Activated naive CD8-positive, alpha-beta T cell treated with anti-CD3 and anti-CD28 coated beads for 36 hours (primary cell): ENCODE measurements around the gene ZNF532. TPM values are rescaled to one million over a fixed set of nuclear protein-coding genes. Genes with fewer than 3 reads are reported as not detected.
"Not testable (repeated sequence)": the region's sequence is repeated elsewhere in the genome, so short reads cannot be mapped to it uniquely, and the experiment has no call there.

ENCODE experiments used
- DNase-seq: peaks from one replicate; pipeline ENCODE4 v3.0.0; 2021
- H3K27ac Mint-ChIP-seq: one replicate; pipeline ENCODE4 v1.8.0; 2022; ENCODE audit warnings: mild to moderate bottlenecking, moderate library complexity, mixed read lengths
- H3K27me3 Mint-ChIP-seq: one replicate; pipeline ENCODE4 v1.8.0; 2022; ENCODE audit warnings: mild to moderate bottlenecking, mixed read lengths
- H3K36me3 Mint-ChIP-seq: one replicate; pipeline ENCODE4 v1.8.0; 2021; ENCODE audit warnings: mild to moderate bottlenecking, mixed read lengths
- H3K4me1 Mint-ChIP-seq: one replicate; pipeline ENCODE4 v1.8.0; 2021; ENCODE audit warnings: mixed read lengths
- H3K4me3 Mint-ChIP-seq: one replicate; pipeline ENCODE4 v1.8.0; 2022; ENCODE audit warnings: mild to moderate bottlenecking, moderate library complexity, mixed read lengths
- H3K9me3 Mint-ChIP-seq: one replicate; pipeline ENCODE4 v1.8.0; 2022; ENCODE audit warnings: mixed read lengths
- total RNA-seq, 2 experiments: library from RNA; stranded (reverse); gene quantifications; one replicate each; pipeline ENCODE4 v1.2.3, GENCODE V29; 2021

ZNF532 gene
- total RNA-seq: 1 to 10 TPM; 1.2 to 1.5 TPM

GRCh38 chr18:58864146-58865032, at the start of gene ZNF532:
ZNF532 (plus strand) TSS chr18:58864877. CDS start in a region left out here.
- H3K36me3 Mint-ChIP-seq: peaks cover 4% of the 10 kb centered on the region
- H3K27ac Mint-ChIP-seq: no peak within 1 kb of the TSS
- H3K9me3 Mint-ChIP-seq: no peaks in the 10 kb centered on the region
- DNase-seq: no peak
- H3K27me3 Mint-ChIP-seq: peaks cover 81% of the 10 kb centered on the region
- peak within 1 kb of the TSS; percentile 35 for H3K4me3 Mint-ChIP-seq
- H3K4me1 Mint-ChIP-seq: peaks cover 4% of the 10 kb centered on the region

- Mint-ChIP-seq H3K27ac (peak overlapping the region; percentile 17), H3K9me3 (peaks cover 6% of the 10 kb centered on the region), H3K4me1 (peaks cover 11% of the 10 kb centered on the region), H3K27me3 (peaks cover 93% of the 10 kb centered on the region), H3K36me3 (no peaks in the 10 kb centered on the region), H3K4me3 (no peak overlapping the region)
- DNase-seq: no peak
Observed at GRCh38 chr18:58819051-58819450, 45.6 kb upstream of the ZNF532 start.

- no peaks in the 10 kb centered on the region for H3K9me3 Mint-ChIP-seq
- DNase-seq: no peak
- H3K4me3 Mint-ChIP-seq: no peak overlapping the region
- H3K36me3 Mint-ChIP-seq: no peaks in the 10 kb centered on the region
- peaks cover 91% of the 10 kb centered on the region for H3K27me3 Mint-ChIP-seq
- H3K27ac Mint-ChIP-seq: no peak overlapping the region
- peaks cover 11% of the 10 kb centered on the region for H3K4me1 Mint-ChIP-seq
Observed at GRCh38 chr18:58820251-58820650, 44.4 kb upstream of the ZNF532 start.

- no peak overlapping the region for H3K4me3 Mint-ChIP-seq
- H3K9me3 Mint-ChIP-seq: no peaks in the 10 kb centered on the region
- DNase-seq: no peak
- no peaks in the 10 kb centered on the region for H3K36me3 Mint-ChIP-seq
- H3K27ac Mint-ChIP-seq: no peak overlapping the region
- H3K4me1 Mint-ChIP-seq: peaks cover 11% of the 10 kb centered on the region
- peaks cover 85% of the 10 kb centered on the region for H3K27me3 Mint-ChIP-seq
Observed at GRCh38 chr18:58822944-58823343, 41.7 kb upstream of the ZNF532 start.

- H3K27me3 Mint-ChIP-seq: peaks cover 83% of the 10 kb centered on the region
- no peak for DNase-seq
- H3K36me3 Mint-ChIP-seq: no peaks in the 10 kb centered on the region
- H3K4me1 Mint-ChIP-seq: peaks cover 11% of the 10 kb centered on the region
- H3K27ac Mint-ChIP-seq: no peak overlapping the region
- H3K4me3 Mint-ChIP-seq: no peak overlapping the region
- no peaks in the 10 kb centered on the region for H3K9me3 Mint-ChIP-seq
Observed at GRCh38 chr18:58823412-58823811, 41.3 kb upstream of the ZNF532 start.

GRCh38 chr18:58826926-58827325, 37.8 kb upstream of the ZNF532 start:
- peaks cover 81% of the 10 kb centered on the region for H3K27me3 Mint-ChIP-seq
- not testable (repeated sequence) for H3K27ac Mint-ChIP-seq, H3K4me1 Mint-ChIP-seq, H3K4me3 Mint-ChIP-seq, H3K9me3 Mint-ChIP-seq, H3K36me3 Mint-ChIP-seq, DNase-seq

GRCh38 chr18:58827428-58827827, 37.2 kb upstream of the ZNF532 start:
- Mint-ChIP-seq H3K27me3 (peaks cover 81% of the 10 kb centered on the region), H3K9me3 (no peaks in the 10 kb centered on the region), H3K27ac (no peak overlapping the region), H3K36me3 (no peaks in the 10 kb centered on the region), H3K4me3 (no peak overlapping the region), H3K4me1 (no peaks in the 10 kb centered on the region)
- no peak for DNase-seq

- no peak overlapping the region for H3K4me3 Mint-ChIP-seq
- H3K27me3 Mint-ChIP-seq: peaks cover 81% of the 10 kb centered on the region
- no peak overlapping the region for H3K27ac Mint-ChIP-seq
- no peak for DNase-seq
- H3K36me3 Mint-ChIP-seq: no peaks in the 10 kb centered on the region
- no peaks in the 10 kb centered on the region for H3K4me1 Mint-ChIP-seq
- no peaks in the 10 kb centered on the region for H3K9me3 Mint-ChIP-seq
Observed at GRCh38 chr18:58827886-58828285, 36.8 kb upstream of the ZNF532 start.

GRCh38 chr18:58828399-58829121, 36.1 kb upstream of the ZNF532 start:
- no peak overlapping the region for H3K4me3 Mint-ChIP-seq
- H3K27ac Mint-ChIP-seq: no peak overlapping the region
- no peaks in the 10 kb centered on the region for H3K9me3 Mint-ChIP-seq
- H3K4me1 Mint-ChIP-seq: no peaks in the 10 kb centered on the region
- H3K27me3 Mint-ChIP-seq: peaks cover 79% of the 10 kb centered on the region
- DNase-seq: no peak
- H3K36me3 Mint-ChIP-seq: no peaks in the 10 kb centered on the region

GRCh38 chr18:58829263-58829662, 35.4 kb upstream of the ZNF532 start:
- Mint-ChIP-seq H3K4me3 (no peak overlapping the region), H3K27me3 (peaks cover 78% of the 10 kb centered on the region), H3K27ac (no peak overlapping the region), H3K4me1 (no peaks in the 10 kb centered on the region), H3K36me3 (no peaks in the 10 kb centered on the region), H3K9me3 (no peaks in the 10 kb centered on the region)
- DNase-seq: no peak

GRCh38 chr18:58829886-58830285, 34.8 kb upstream of the ZNF532 start:
- H3K27me3 Mint-ChIP-seq: peaks cover 74% of the 10 kb centered on the region
- not testable (repeated sequence) for H3K4me1 Mint-ChIP-seq, H3K4me3 Mint-ChIP-seq, H3K36me3 Mint-ChIP-seq, H3K9me3 Mint-ChIP-seq, H3K27ac Mint-ChIP-seq, DNase-seq

GRCh38 chr18:58831606-58832005, 33.1 kb upstream of the ZNF532 start:
- Mint-ChIP-seq H3K4me3 (no peak overlapping the region), H3K9me3 (no peaks in the 10 kb centered on the region), H3K4me1 (no peaks in the 10 kb centered on the region), H3K36me3 (no peaks in the 10 kb centered on the region), H3K27ac (no peak overlapping the region), H3K27me3 (peaks cover 65% of the 10 kb centered on the region)
- no peak for DNase-seq

GRCh38 chr18:58838165-58838860, 26.4 kb upstream of the ZNF532 start:
- peaks cover 49% of the 10 kb centered on the region for H3K27me3 Mint-ChIP-seq

GRCh38 chr18:58838946-58839345, 25.7 kb upstream of the ZNF532 start:
- no peaks in the 10 kb centered on the region for H3K36me3 Mint-ChIP-seq
- H3K9me3 Mint-ChIP-seq: no peaks in the 10 kb centered on the region
- DNase-seq: no peak
- H3K27ac Mint-ChIP-seq: no peak overlapping the region
- H3K4me1 Mint-ChIP-seq: no peaks in the 10 kb centered on the region
- H3K27me3 Mint-ChIP-seq: peaks cover 49% of the 10 kb centered on the region
- H3K4me3 Mint-ChIP-seq: no peak overlapping the region

More at GRCh38 chr18:58838165-58838860, 26.4 kb upstream of the ZNF532 start:
- Mint-ChIP-seq H3K9me3 (no peaks in the 10 kb centered on the region), H3K4me1 (no peaks in the 10 kb centered on the region), H3K36me3 (no peaks in the 10 kb centered on the region), H3K4me3 (no peak overlapping the region), H3K27ac (no peak overlapping the region)
- no peak for DNase-seq
